Body of pancreas (tissue), 4 donors: ENCODE data around the gene THSD4. TPM values are rescaled to one million over a fixed set of nuclear protein-coding genes. Genes with fewer than 3 reads are reported as not detected.

Experiments used
- ATAC-seq: fragments of 150-250 bp; one replicate; pipeline ENCODE4 v1.9.1; 2016
- DNase-seq, 4 donors: peaks; one replicate each; pipeline ENCODE4 v3.0.0-alpha.2; 2019
- H3K27ac ChIP-seq, 4 donors: fragments of 200-600 bp; sonication (generic); 1 replicate in 3 of 4; 2 replicates in 1 of 4; pipeline versions ENCODE4 v1.5.1 to v1.6.1; 2016 to 2019; ENCODE audit warnings: mild to moderate bottlenecking in 1 of 4, mixed read lengths in 1 of 4, moderate library complexity in 1 of 4
- H3K27me3 ChIP-seq, 2 donors: fragments of 200-600 bp; sonication (generic); one replicate each; pipeline ENCODE4 v1.6.0; 2016; ENCODE audit warnings: mild to moderate bottlenecking in 1 of 2
- H3K36me3 ChIP-seq, 2 donors: fragments of 200-600 bp; sonication (generic); replicated peaks in 1 of 2; 2 replicates each; pipeline ENCODE4 v1.5.1; 2016; ENCODE audit warnings: low read depth in 2 of 2; ENCODE audit not compliant: insufficient read depth in 1 of 2
- H3K4me1 ChIP-seq: fragments of 200-600 bp; sonication (generic); one replicate; pipeline ENCODE4 v1.6.0; 2016
- H3K4me3 ChIP-seq, 2 donors: fragments of 200-600 bp; sonication (generic); 1 replicate in 1 of 2; 2 replicates in 1 of 2; pipeline ENCODE4 v1.5.1; 2016 to 2019
- H3K9me3 ChIP-seq, 3 donors: fragments of 200-600 bp; sonication (generic); 1 replicate in 2 of 3; 2 replicates in 1 of 3; pipeline ENCODE4 v1.5.1; 2016
- CTCF ChIP-seq, 7 experiments: fragments of 450-650 bp in 4 of 7; fragments of 200-600 bp in 3 of 7; sonication (generic) in 3 of 7; IDR thresholded peaks; one replicate each; pipeline ENCODE4 v1.5.1; 2016 to 2019; ENCODE audit warnings: antibody characterized with exemption in 7 of 7
- POLR2A ChIP-seq, 3 donors: fragments of 450-650 bp; IDR thresholded peaks; one replicate each; pipeline ENCODE4 v1.6.1; 2016; ENCODE audit warnings: antibody characterized with exemption in 3 of 3, mild to moderate bottlenecking in 2 of 3
- WGBS, 2 donors: methylation state at CpG; one replicate each; pipeline ENCODE4 v1.1.5; 2017; 5-methylcytosine and 5-hydroxymethylcytosine counted together
- intact Hi-C: fragments of 100-400 bp; cut with DNase I; formaldehyde crosslinking; loops from one replicate; pipeline ENCODE4 v1.15.1; 2023
- total RNA-seq, 2 donors: library from RNA; depleted of rRNA; stranded (reverse); fragments of >200 nt; gene quantifications; one replicate each; pipeline ENCODE4 v1.1.0, GENCODE V29; 2016

THSD4 gene
- total RNA-seq, 2 donors from 2014 or later, result 12.9 to 16.1 TPM

- ATAC-seq (no peak), DNase-seq (no peak)
- Histone ChIP-seq H3K4me3 (no peak overlapping the region), H3K27ac (no peak overlapping the region), H3K4me1 (no peaks in the 10 kb centered on the region), H3K9me3 (no peaks in the 10 kb centered on the region), H3K36me3 (no peaks in the 10 kb centered on the region), H3K27me3 (no peaks in the 10 kb centered on the region)
- intact Hi-C loops, result no loop called here
- TF ChIP-seq CTCF (IDR thresholded peaks at IDR 0.05) (no peak), POLR2A (IDR thresholded peaks at IDR 0.05) (no peak)
- 78 to 96% methylated on average over 1 of the region's 1 CpG for WGBS, 2 donors
Observed at GRCh38 chr15:71088683-71089082, 26.6 kb upstream of the THSD4 start.

GRCh38 chr15:71089801-71090200, 25.5 kb upstream of the THSD4 start:
- H3K36me3 ChIP-seq, result no peaks in the 10 kb centered on the region
- H3K4me1 ChIP-seq, result no peaks in the 10 kb centered on the region
- H3K27ac ChIP-seq, result no peak overlapping the region
- DNase-seq (no peak), ATAC-seq (no peak)
- intact Hi-C loops, result no loop called here
- 11 to 21% methylated on average over 1 of the region's 1 CpG for WGBS, 2 donors
- TF ChIP-seq POLR2A (IDR thresholded peaks at IDR 0.05), result no peak
- TF ChIP-seq CTCF (IDR thresholded peaks at IDR 0.05), result no peak
- H3K9me3 ChIP-seq, result no peaks in the 10 kb centered on the region
- H3K27me3 ChIP-seq, result no peaks in the 10 kb centered on the region
- H3K4me3 ChIP-seq, result no peak overlapping the region

- whole genome bisulfite sequencing, 2 donors, result 60 to 64% methylated on average over 1 of the region's 1 CpG
- Histone ChIP-seq H3K9me3 (no peaks in the 10 kb centered on the region), H3K27ac (no peak overlapping the region), H3K4me1 (no peaks in the 10 kb centered on the region), H3K4me3 (no peak overlapping the region), H3K27me3 (no peaks in the 10 kb centered on the region), H3K36me3 (no peaks in the 10 kb centered on the region)
- no peak for DNase-seq
- intact Hi-C loops, result no loop called here
- ATAC-seq, result no peak
- TF ChIP-seq CTCF (IDR thresholded peaks at IDR 0.05) (no peak), POLR2A (IDR thresholded peaks at IDR 0.05) (no peak)
Observed at GRCh38 chr15:71091601-71092000, 23.7 kb upstream of the THSD4 start.

- Histone ChIP-seq H3K36me3 (no peaks in the 10 kb centered on the region), H3K4me1 (no peaks in the 10 kb centered on the region), H3K4me3 (no peak overlapping the region), H3K27ac (no peak overlapping the region), H3K9me3 (no peaks in the 10 kb centered on the region), H3K27me3 (no peaks in the 10 kb centered on the region)
- TF ChIP-seq CTCF (IDR thresholded peaks at IDR 0.05) (no peak), POLR2A (IDR thresholded peaks at IDR 0.05) (no peak)
- WGBS, 2 donors, result 66 to 91% methylated on average over 5 to 7 of the region's 7 CpGs
- intact Hi-C loops, result no loop called here
- ATAC-seq (no peak), DNase-seq (no peak)
Observed at GRCh38 chr15:71092056-71092600, 23.1 kb upstream of the THSD4 start.
